ENCODE data around the gene ADAMTS4.

- no peak for TF ChIP-seq CTCF (IDR thresholded peaks at IDR 0.05)
- no peak for TF ChIP-seq POLR2A (IDR thresholded peaks at IDR 0.05)
Observed at GRCh38 chr1:161168906-161169305, 29.9 kb downstream of the ADAMTS4 start.

All from suprapubic skin (tissue), 3 donors.